T-cell (primary cell): ENCODE results near the gene ZBTB24. TPM values are rescaled to one million over a fixed set of nuclear protein-coding genes. Genes with fewer than 3 reads are reported as not detected.

Source experiments
- ATAC-seq, 4 experiments: fragments of 200-7000 bp in 3 of 4; fragments of 150-1000 bp in 1 of 4; cut with Tn5 transposase; replicated peaks in 1 of 4; 1 replicate in 3 of 4; 2 replicates in 1 of 4; pipeline ENCODE4 v1.10.0; 2021; ENCODE audit warnings: moderate library complexity in 3 of 4, mild to moderate bottlenecking in 2 of 4, moderate number of reproducible peaks in 1 of 4
- CTCF ChIA-PET, 2 donors: fragments of 300-600 bp; sonication (Branson Sonifier 250); formaldehyde crosslinking; loops; one replicate each; lab custom pipeline; 2022; ENCODE audit warnings: antibody characterized with exemption in 2 of 2; lab: Charles Lee
- POLR2A ChIA-PET, 2 donors: fragments of 300-600 bp; sonication (Branson Sonifier 250); formaldehyde crosslinking; loops; one replicate each; lab custom pipeline; 2022; ENCODE audit warnings: antibody characterized with exemption in 2 of 2; lab: Charles Lee
- DNase-seq, 35 experiments: peaks; one replicate each; pipeline versions ENCODE4 v3.0.0 to v3.0.0-alpha.2; 2013 to 2023
- H3K27ac ChIP-seq: one replicate; pipeline ENCODE4 v1.5.1; 2013; ENCODE audit warnings: low read length
- H3K27me3 ChIP-seq, 2 experiments: replicated peaks in 1 of 2; 1 replicate in 1 of 2; 2 replicates in 1 of 2; pipeline versions ENCODE4 v1.6.1 to v1.7.0; 2013; ENCODE audit warnings: low read length in 1 of 2, mixed read lengths in 1 of 2; ENCODE audit not compliant: control insufficient read depth in 2 of 2, insufficient read depth in 2 of 2; ENCODE audit errors: extremely low read depth in 1 of 2
- H3K36me3 ChIP-seq, 2 donors: 1 replicate in 1 of 2; 2 replicates in 1 of 2; pipeline versions ENCODE4 v1.6.1 to v1.7.0; 2013; ENCODE audit warnings: low read length in 1 of 2; ENCODE audit not compliant: control insufficient read depth in 2 of 2, insufficient read depth in 1 of 2; ENCODE audit errors: extremely low read depth in 1 of 2
- H3K4me1 ChIP-seq, 2 experiments: 1 replicate in 1 of 2; 2 replicates in 1 of 2; pipeline versions ENCODE4 v1.6.1 to v1.7.0; 2013; ENCODE audit warnings: low read length in 2 of 2, mixed read lengths in 1 of 2; ENCODE audit not compliant: insufficient read depth in 2 of 2, control insufficient read depth in 1 of 2; ENCODE audit errors: extremely low read depth in 1 of 2
- H3K4me3 ChIP-seq, 2 donors: 1 replicate in 1 of 2; 2 replicates in 1 of 2; pipeline versions ENCODE4 v1.5.1 to v1.7.0; 2013; ENCODE audit warnings: mild to moderate bottlenecking in 2 of 2, low read length in 1 of 2, moderate library complexity in 1 of 2; ENCODE audit not compliant: control insufficient read depth in 1 of 2; ENCODE audit errors: extremely low read depth in 1 of 2
- H3K9me3 ChIP-seq: 2 replicates; pipeline ENCODE4 v1.7.0; 2013
- H3K27ac Mint-ChIP-seq, 2 donors: one replicate each; pipeline ENCODE4 v1.8.0; 2020 to 2021; ENCODE audit warnings: mild to moderate bottlenecking in 2 of 2, mixed read lengths in 2 of 2
- H3K27me3 Mint-ChIP-seq, 2 donors: one replicate each; pipeline ENCODE4 v1.8.0; 2021 to 2022; ENCODE audit warnings: mixed read lengths in 2 of 2
- H3K36me3 Mint-ChIP-seq: one replicate; pipeline ENCODE4 v1.8.0; 2021; ENCODE audit warnings: mixed read lengths
- H3K4me1 Mint-ChIP-seq, 3 donors: one replicate each; pipeline ENCODE4 v1.8.0; 2020 to 2022; ENCODE audit warnings: mixed read lengths in 3 of 3, mild to moderate bottlenecking in 1 of 3
- H3K4me3 Mint-ChIP-seq, 3 donors: one replicate each; pipeline ENCODE4 v1.8.0; 2020 to 2022; ENCODE audit warnings: mild to moderate bottlenecking in 3 of 3, mixed read lengths in 3 of 3, moderate library complexity in 3 of 3
- H3K9me3 Mint-ChIP-seq, 3 donors: one replicate each; pipeline ENCODE4 v1.8.0; 2020 to 2022; ENCODE audit warnings: mixed read lengths in 3 of 3
- WGBS: methylation state at CpG from one replicate; pipeline ENCODE4 v1.1.5; 2013; ENCODE audit warnings: missing lambda C conversion rate; ENCODE audit not compliant: insufficient coverage; 5-methylcytosine and 5-hydroxymethylcytosine counted together
- total RNA-seq, 35 experiments: library from RNA in 6 of 35; stranded (reverse) in 6 of 35; fragments of 120-200 nt in 1 of 35; gene quantifications; one replicate each; pipeline versions ENCODE4 v1.2.1 to v1.2.4 and lab custom pipeline; 2013 to 2026

The ZBTB24 gene
- total RNA-seq, 5 donors from 2014 or later (not counting 1 experiment from before 2014, with no cell fraction given): 14.1 to 21.2 (median 19.5) TPM

- no peaks in the 10 kb centered on the region for H3K9me3 ChIP-seq
- 0% methylated on average over 28 of the region's 70 CpGs for WGBS
- ChIA-PET CTCF (interaction anchor here (0.6 to 1.7 kb wide), 5 partner anchors 13 to 509 kb away, joined by 3 to 6 read pairs (median 4); no protein-coding TSS in a partner anchor), POLR2A (interaction anchor here in 1 of 2 donors (0.6 to 0.9 kb wide), 3 partner anchors 9 to 73 kb away, joined by 3 read pairs; partner anchors contain the start of gene CD164)
- H3K36me3 Mint-ChIP-seq: peaks cover 12% of the 10 kb centered on the region
- peaks cover 61 to 75% (median 65%) of the 10 kb centered on the region in 3 donors for H3K4me1 Mint-ChIP-seq
- DNase-seq (peak; percentile 41 to 87 (median 74)), ATAC-seq (peak; percentile 64 to 66 (median 66))
- H3K9me3 Mint-ChIP-seq: no peaks in the 10 kb centered on the region
- H3K4me3 Mint-ChIP-seq: peak within 1 kb of the TSS; percentile 95 to 98 (median 97)
- H3K27me3 Mint-ChIP-seq: no peaks in the 10 kb centered on the region
- H3K27ac ChIP-seq: peak within 1 kb of the TSS; percentile 98
- no peaks in the 10 kb centered on the region for H3K27me3 ChIP-seq
- peaks cover 24 to 71% of the 10 kb centered on the region in 2 experiments for H3K4me1 ChIP-seq
- peak within 1 kb of the TSS; percentile 80 to 97 for H3K4me3 ChIP-seq
- peaks cover 0 to 26% of the 10 kb centered on the region in 2 donors for H3K36me3 ChIP-seq
- H3K27ac Mint-ChIP-seq: peak within 1 kb of the TSS; percentile 94 to 98
These were observed 27.4 kb downstream of the ZBTB24 start, which contains the start of gene MICAL1 for GRCh38 chr6:109455437-109456110. TSS of gene MICAL1 (minus strand) at chr6:109455772. CDS start at chr6:109454196, 1,576 bp downstream.

DNA sequence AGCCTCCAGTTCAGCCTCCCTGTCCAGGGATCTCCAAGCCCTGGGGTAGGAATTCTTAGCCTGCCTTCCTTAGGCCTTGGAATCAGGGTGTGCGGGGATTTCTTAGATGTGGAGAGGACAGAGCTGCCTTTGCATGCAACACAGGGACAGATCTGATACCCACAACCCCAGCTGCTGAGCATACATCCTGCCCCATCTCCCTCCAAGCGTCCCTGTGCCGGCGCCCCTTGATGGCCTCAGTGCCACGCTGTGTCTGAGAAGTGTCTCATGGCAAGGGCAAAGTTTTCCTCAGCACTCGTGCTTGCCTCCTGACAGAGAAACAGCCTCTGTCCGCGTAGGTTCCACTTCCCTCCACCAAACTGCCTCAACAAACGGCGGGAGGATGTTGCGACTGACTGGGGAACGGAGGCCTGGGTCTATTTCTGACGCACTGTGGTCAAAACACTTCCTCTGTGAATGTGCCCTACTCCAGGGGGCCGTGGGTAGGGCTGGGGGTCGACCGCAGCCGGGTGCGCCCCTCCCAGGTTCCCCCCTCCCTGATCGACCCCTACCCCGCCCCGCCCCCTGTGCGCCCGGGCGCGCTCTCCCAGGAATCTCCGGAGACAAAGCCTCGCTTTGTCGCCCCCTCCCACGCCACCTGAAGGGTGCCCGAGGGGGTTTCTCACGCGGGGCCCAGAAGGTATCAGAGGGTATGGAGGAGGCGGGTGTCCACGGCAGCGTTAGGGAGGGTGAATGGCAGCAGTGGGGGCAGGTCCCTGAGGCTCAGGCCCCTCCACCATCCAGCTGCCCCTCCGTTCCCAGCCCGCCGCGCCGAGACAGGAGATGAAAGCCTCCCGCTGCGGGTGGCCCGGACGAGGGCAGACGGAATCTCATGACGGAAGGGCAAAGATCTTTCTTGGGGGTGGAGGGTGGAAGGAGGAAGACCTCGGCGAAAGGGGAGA is 28.3 kb downstream of the ZBTB24 start:
- Histone ChIP-seq H3K36me3 (peaks cover 0 to 26% of the 10 kb centered on the region in 2 donors), H3K4me3 (peak overlapping the region; percentile 80 to 97), H3K27me3 (no peaks in the 10 kb centered on the region), H3K9me3 (no peaks in the 10 kb centered on the region), H3K27ac (peak overlapping the region; percentile 98), H3K4me1 (peaks cover 28 to 79% of the 10 kb centered on the region in 2 experiments)
- ATAC-seq (peak; percentile 33 to 71 (median 53)), DNase-seq (peak; percentile 51 to 90 (median 80))
- CTCF ChIA-PET: interaction anchor here (0.5 to 1.4 kb wide), 9 partner anchors 12 to 843 kb away, joined by 3 to 6 read pairs (median 3); partner anchors contain the start of gene SMPD2 (in 1 of the 2)
- Mint-ChIP-seq H3K27me3 (no peaks in the 10 kb centered on the region), H3K36me3 (peaks cover 12% of the 10 kb centered on the region), H3K4me3 (peak overlapping the region; percentile 95 to 98 (median 97)), H3K9me3 (no peaks in the 10 kb centered on the region), H3K4me1 (peaks cover 69 to 77% (median 69%) of the 10 kb centered on the region in 3 donors), H3K27ac (peak overlapping the region; percentile 94 to 98)
- POLR2A ChIA-PET: interaction anchor here (0.6 to 1.9 kb wide), 4 partner anchors 8 to 1008 kb away, joined by 3 to 7 read pairs (median 6); partner anchors contain the start of genes PPIL6 (in 1 of the 2) and SMPD2 (in 1 of the 2)
- under 1% methylated on average over 21 of the region's 48 CpGs for WGBS

GRCh38 chr6:109453594-109454495 is 29.2 kb downstream of the ZBTB24 start:
- Mint-ChIP-seq H3K36me3 (peaks cover 12% of the 10 kb centered on the region), H3K4me3 (peak overlapping the region; percentile 95 to 98 (median 97))
- peaks cover 0 to 26% of the 10 kb centered on the region in 2 donors for H3K36me3 ChIP-seq

DNA sequence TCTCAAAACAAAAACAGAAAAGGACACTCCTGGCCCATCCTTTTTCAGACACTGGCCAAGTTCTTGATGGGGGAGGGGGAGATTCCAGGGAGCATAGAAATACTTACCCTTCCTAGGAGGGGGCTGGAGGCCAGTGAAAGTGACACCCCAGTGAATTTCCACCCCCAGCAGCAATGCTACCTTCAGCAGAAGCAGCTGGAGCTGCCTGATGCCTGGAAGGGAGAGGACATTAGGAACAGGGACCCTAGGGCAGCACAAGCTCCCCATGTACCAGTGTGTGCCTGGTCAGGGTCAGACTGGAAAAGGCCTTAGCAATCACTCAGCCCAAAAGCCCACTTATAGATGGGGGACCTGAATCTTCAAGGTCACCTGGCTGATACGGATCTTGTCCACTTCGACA is 29.9 kb downstream of the ZBTB24 start:
- H3K27ac Mint-ChIP-seq: peak overlapping the region; percentile 57 to 94
- Histone ChIP-seq H3K4me1 (peaks cover 18 to 82% of the 10 kb centered on the region in 2 experiments), H3K27ac (no peak overlapping the region)

More at GRCh38 chr6:109453594-109454495, 29.2 kb downstream of the ZBTB24 start:
- H3K9me3 ChIP-seq: no peaks in the 10 kb centered on the region
- peak overlapping the region; percentile 80 to 97 for H3K4me3 ChIP-seq
- no peak for ATAC-seq
- 86% methylated on average over 21 of the region's 27 CpGs for WGBS
- H3K27me3 ChIP-seq: no peaks in the 10 kb centered on the region
- H3K27ac ChIP-seq: peak overlapping the region; percentile 98
- peaks cover 65 to 76% (median 66%) of the 10 kb centered on the region in 3 donors for H3K4me1 Mint-ChIP-seq
- H3K9me3 Mint-ChIP-seq: no peaks in the 10 kb centered on the region
- peak overlapping the region; percentile 94 to 95 for H3K27ac Mint-ChIP-seq
- ChIA-PET CTCF (interaction anchor here (0.5 to 1.4 kb wide), 5 partner anchors 13 to 588 kb away, joined by 3 to 4 read pairs (median 3); partner anchors contain the start of gene SMPD2 (in 1 of the 2)), POLR2A (interaction anchor here (0.7 to 1.9 kb wide), 5 partner anchors 9 to 15 kb away, joined by 3 to 6 read pairs (median 3); partner anchors contain the start of genes PPIL6 (in 1 of the 2) and SMPD2 (in 1 of the 2))
- no peak for DNase-seq
- no peaks in the 10 kb centered on the region for H3K27me3 Mint-ChIP-seq
- peaks cover 24 to 83% of the 10 kb centered on the region in 2 experiments for H3K4me1 ChIP-seq

DNA sequence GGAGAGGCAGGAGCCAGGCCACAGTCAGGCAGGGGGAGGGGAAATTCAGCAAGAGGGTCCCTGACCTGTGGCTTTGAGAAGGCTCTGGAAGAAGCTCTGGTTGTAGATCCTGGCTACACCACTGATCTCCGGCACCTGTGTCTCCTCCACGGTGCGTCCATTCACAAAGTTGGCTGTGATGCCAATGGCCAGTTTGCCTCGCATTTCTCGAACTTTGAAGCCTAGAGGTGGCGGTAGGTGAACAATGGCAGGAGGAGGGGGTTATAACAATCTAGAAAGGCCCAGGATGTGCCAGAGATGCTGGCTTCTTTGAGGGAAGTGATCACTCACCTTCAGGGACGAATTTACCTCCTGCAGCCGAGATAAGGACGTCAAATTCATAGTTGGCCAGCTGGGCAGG is 30.8 kb downstream of the ZBTB24 start:
- peaks cover 12% of the 10 kb centered on the region for H3K36me3 Mint-ChIP-seq
- Histone ChIP-seq H3K27ac (no peak overlapping the region), H3K4me3 (no peak overlapping the region), H3K4me1 (peaks cover 16 to 77% of the 10 kb centered on the region in 2 experiments), H3K9me3 (no peaks in the 10 kb centered on the region), H3K27me3 (no peaks in the 10 kb centered on the region), H3K36me3 (peaks cover 0 to 34% of the 10 kb centered on the region in 2 donors)
- peak overlapping the region; percentile 57 to 65 for H3K27ac Mint-ChIP-seq
- CTCF ChIA-PET: no interaction called here
- H3K4me1 Mint-ChIP-seq: peaks cover 55 to 68% (median 59%) of the 10 kb centered on the region in 3 donors
- H3K9me3 Mint-ChIP-seq: no peaks in the 10 kb centered on the region
- peak overlapping the region in 1 of 3 donors; percentile 37 for H3K4me3 Mint-ChIP-seq
- POLR2A ChIA-PET: interaction anchor here in 1 of 2 donors (0.5 kb wide), 1 partner anchor 582 kb away, joined by 3 read pairs; no protein-coding TSS in a partner anchor
- no peaks in the 10 kb centered on the region for H3K27me3 Mint-ChIP-seq
- DNase-seq (no peak), ATAC-seq (no peak)
- WGBS: 100% methylated on average over 5 of the region's 9 CpGs

More for the DNA sequence above, 29.9 kb downstream of the ZBTB24 start:
- Histone ChIP-seq H3K9me3 (no peaks in the 10 kb centered on the region), H3K27me3 (no peaks in the 10 kb centered on the region), H3K4me3 (no peak overlapping the region), H3K36me3 (peaks cover 0 to 32% of the 10 kb centered on the region in 2 donors)
- DNase-seq: no peak
- Mint-ChIP-seq H3K27me3 (no peaks in the 10 kb centered on the region), H3K4me3 (peak overlapping the region in 1 of 3 donors; percentile 98), H3K9me3 (no peaks in the 10 kb centered on the region), H3K36me3 (peaks cover 12% of the 10 kb centered on the region), H3K4me1 (peaks cover 62 to 75% (median 66%) of the 10 kb centered on the region in 3 donors)
- ATAC-seq: no peak
- ChIA-PET CTCF (interaction anchor here in 1 of 2 donors (1.4 kb wide), 1 partner anchor 70 kb away, joined by 4 read pairs; no protein-coding TSS in a partner anchor), POLR2A (interaction anchor here (0.9 to 1.9 kb wide), 4 partner anchors 8 to 12 kb away, joined by 3 to 6 read pairs (median 3); partner anchors contain the start of genes PPIL6 (in 1 of the 2) and SMPD2 (in 1 of the 2))
- 100% methylated on average over 2 of the region's 2 CpGs for WGBS
